ENCODE measurements around the gene FMN2. TPM values are rescaled to one million over a fixed set of nuclear protein-coding genes. Genes with fewer than 3 reads are reported as not detected.

The FMN2 gene
- total RNA-seq, 1 donor from 2014 or later: 3.4 TPM

- DNase-seq: no peak
Observed at GRCh38 chr1:240199758-240200645, 108.3 kb downstream of the FMN2 start.

DNA sequence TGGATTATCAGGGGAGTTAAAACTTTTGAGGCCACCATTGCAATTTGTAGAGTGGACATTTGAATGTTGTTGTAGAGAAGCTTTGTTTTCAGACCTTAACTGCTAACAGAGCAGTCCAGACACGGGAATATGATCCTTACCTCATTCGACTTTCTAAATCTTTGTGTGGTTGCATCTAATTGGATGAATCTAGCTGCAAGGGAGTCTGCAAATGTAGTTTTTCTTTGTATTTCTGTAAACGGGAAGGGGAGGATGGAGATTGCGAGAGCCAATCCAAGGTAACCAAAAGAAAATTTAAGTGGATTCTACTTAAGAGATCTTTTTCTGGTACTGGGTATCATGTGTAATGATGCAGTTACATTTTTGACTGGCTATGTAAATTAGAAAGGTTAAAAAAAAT is 110.2 kb downstream of the FMN2 start:
- no peak for DNase-seq

DNA sequence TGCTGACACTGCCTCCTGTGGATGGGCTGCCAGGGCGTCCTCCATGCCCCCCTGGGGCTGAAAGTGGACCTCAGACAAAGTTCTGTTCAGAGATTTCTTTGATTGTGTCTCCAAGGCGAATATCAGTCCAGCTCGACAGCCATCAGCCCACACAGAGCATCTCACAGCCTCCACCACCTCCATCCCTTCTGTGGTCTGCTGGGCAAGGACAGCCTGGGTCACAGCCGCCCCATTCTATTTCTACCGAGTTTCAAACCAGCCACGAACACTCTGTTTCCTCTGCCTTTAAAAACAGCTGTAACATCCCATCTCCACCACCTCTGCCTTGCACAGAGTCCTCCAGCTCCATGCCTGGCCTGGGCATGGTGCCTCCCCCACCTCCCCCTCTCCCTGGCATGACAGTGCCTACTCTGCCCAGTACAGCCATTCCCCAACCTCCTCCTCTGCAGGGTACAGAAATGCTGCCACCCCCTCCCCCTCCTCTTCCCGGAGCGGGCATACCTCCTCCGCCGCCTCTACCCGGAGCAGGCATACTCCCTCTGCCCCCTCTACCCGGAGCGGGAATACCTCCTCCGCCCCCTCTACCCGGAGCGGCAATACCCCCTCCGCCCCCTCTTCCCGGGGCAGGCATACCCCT is 115.5 kb downstream of the FMN2 start:
- DNase-seq: no peak

GRCh38 chr1:240210026-240210425 is 118.3 kb downstream of the FMN2 start:
- DNase-seq: no peak

- no peak for DNase-seq
Observed at GRCh38 chr1:240212556-240212955, 120.9 kb downstream of the FMN2 start.

- DNase-seq: no peak
Observed at GRCh38 chr1:240217403-240217802, 125.7 kb downstream of the FMN2 start.

- DNase-seq: no peak
Observed at GRCh38 chr1:240219104-240219503, 127.4 kb downstream of the FMN2 start.

GRCh38 chr1:240226102-240226501 is 134.4 kb downstream of the FMN2 start:
- no peak for DNase-seq

DNA sequence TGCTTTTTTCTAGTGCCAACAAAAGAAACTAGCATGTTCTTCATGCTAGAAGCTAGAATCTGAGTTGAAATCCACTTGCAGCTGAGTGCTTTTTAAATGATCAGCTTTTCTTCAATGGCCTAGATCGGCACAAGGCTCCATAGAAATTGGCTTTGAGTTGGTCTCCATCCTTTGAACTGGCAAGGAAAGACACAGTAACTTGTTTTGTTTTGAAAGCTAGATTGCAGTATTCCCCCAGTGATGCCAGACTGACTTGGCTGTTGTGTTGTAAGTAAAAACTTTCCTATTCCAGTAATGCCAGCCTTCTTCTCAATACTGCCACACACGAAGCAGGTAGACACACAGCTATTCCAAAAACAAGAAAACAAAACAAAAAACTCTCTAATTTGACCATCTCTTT is 139.1 kb downstream of the FMN2 start:
- no peak for DNase-seq

GRCh38 chr1:240232530-240232929 is 140.8 kb downstream of the FMN2 start:
- no peak for DNase-seq

GRCh38 chr1:240234485-240235210 is 143.0 kb downstream of the FMN2 start:
- DNase-seq: no peak

DNA sequence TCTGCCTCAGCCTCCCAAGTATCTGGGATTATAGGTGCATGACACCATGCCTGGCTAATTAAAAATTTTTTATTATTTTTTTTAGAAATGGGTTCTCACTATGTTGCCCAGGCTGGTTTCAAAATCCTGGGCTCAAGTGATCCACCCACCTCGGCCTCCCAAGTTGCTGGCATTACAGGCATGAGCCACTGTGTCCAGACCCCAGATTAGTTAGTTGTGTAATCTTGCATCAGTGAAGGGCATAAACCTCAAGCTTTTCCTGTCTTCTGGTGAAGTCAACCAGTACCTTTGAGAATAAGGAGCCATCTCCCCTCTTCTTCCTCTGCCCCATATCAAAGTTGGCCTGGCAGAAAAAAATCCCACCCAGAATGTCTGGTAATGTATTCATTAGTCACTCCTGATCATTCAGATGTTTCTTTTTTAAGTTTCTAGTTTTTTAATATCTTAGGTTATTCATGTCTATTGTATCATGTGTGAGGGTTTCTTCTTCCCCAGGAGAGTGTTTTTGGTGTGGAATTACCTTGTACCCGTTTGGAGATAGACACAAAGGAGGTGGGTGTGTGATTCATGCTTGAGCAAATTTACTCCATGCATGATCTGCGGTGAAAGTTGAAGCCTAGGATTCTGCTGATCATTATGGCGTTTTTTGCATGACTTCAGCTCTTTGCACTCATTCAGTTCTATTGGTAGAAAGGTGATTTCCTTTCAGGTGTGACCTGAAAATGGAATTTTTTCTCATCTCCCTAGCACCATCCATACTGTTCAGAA is 144.0 kb downstream of the FMN2 start:
- DNase-seq: no peak

GRCh38 chr1:240237305-240237721 is 145.6 kb downstream of the FMN2 start:
- no peak for DNase-seq

- no peak for DNase-seq
Observed at GRCh38 chr1:240239309-240239708, 147.6 kb downstream of the FMN2 start.

DNA sequence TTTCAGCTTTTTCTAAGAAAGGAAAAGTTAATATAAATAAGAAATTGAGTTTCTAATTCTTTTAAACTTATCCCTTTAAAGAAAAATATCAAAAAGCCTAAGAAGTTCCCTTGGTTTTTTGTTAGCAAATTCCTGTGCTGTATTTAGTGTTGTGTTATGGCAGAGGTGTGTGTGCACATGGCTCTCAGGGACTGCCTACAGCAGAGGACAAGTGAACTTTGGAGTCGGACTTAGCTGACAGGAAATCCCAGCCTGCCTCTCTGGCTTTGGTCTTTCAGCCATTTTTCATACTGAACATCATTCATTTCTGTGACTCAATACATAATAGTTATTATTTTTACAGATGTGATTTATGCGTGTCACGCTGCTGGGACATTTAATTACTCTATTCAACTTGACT is 149.6 kb downstream of the FMN2 start:
- DNase-seq: no peak

GRCh38 chr1:240242601-240243144 is 151.0 kb downstream of the FMN2 start:
- peak; percentile 8 for DNase-seq

DNA sequence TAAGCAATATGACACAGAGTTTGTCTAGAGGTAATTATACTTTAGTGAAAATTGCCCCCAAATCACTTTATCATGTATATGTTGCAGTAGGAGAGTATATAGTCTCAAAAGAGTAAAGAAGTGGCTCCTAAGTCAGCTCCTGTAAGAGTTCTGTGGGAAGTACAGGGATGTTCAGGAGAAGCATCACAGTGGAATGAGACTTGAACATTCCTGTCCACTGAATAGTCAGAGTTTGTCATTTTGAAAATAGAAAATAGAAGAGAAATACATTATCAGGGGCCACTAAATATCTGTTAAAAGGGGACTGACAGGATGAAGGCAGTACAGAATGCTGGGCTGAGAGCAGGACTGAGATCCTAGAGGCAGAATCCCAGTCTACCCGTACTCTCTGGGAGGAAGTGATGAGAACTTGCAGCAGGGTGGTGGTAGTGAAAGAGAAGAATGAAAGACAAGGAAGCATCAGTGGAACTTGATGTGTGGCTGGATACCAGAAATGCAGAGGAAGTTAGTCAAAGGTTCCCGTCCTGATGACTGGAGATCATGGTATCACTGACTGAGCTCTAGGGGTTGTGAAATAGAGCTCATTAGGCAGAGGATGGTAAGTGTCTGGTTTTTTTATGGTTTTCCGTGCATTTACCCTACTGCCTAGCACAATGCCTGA is 153.4 kb downstream of the FMN2 start:
- no peak for DNase-seq

GRCh38 chr1:240245629-240246020 is 153.9 kb downstream of the FMN2 start:
- no peak for DNase-seq

- DNase-seq: no peak
Observed at GRCh38 chr1:240247899-240248298, 156.2 kb downstream of the FMN2 start.

DNA sequence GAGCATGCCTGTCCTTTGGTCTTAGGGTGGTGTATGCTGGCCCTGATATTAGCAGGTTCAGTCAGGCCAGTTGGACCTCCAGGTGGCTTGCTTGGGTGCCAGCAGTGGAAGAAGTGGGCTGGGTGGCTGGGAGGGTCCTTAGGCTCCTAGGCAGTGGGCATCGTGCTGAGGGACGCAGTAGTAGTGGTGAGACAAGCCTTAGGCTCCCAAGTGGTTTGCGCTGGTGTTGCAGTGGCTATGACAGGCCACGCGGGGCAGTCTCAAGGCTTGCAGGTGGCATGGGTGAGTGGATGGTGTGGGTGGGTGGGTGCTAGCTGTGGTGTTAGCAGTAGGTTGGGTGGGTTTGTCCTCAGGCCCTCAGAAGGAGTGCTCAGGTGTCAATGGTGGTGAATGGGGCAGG is 162.3 kb downstream of the FMN2 start:
- DNase-seq: no peak

DNA sequence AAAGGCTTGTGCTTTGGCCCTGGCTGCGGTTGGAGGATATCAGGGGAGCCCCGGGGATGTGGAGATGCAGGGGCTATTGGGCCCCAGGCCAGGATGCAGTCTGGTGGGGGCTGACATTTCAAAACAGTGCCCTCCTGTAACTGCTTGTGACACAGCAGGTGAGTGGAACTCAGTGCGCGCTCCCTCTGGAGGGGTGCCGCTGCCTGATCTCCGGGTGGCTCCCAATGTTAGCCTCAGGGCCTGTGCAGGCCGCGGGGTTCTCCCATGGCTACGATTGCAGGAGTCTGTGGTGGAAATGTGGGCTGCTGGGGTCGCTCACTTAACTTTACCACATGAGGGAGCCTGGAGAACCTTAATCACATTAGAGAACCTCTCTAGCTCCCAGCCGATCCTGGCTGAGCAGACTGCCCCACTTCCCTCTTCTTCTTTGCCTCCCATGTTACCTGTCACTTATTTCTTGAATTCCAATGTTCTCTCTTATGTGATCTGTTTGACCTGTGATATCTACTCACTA is 163.2 kb downstream of the FMN2 start:
- no peak for DNase-seq
